C4-2B (cell line): ENCODE measurements around the gene CEP70.
"Not testable (repeated sequence)": the region's sequence is repeated elsewhere in the genome, so short reads cannot be mapped to it uniquely, and the experiment has no call there.

Experiments
- H3K27ac ChIP-seq: fragments of 450-650 bp; 2 replicates; pipeline ENCODE4 v1.5.1; 2017
- CTCF ChIP-seq: fragments of 450-650 bp; conservative IDR thresholded peaks from 2 replicates; pipeline ENCODE4 v1.5.1; 2017; ENCODE audit warnings: mild to moderate bottlenecking
- ZFX ChIP-seq: fragments of 450-650 bp; IDR thresholded peaks from 2 replicates; pipeline ENCODE4 v1.6.1; 2017

Gene CEP70

GRCh38 chr3:138458774-138459499, 135.1 kb downstream of the CEP70 start:
- H3K27ac ChIP-seq: no peak overlapping the region
- TF ChIP-seq CTCF: no peak
- TF ChIP-seq ZFX: no peak

GRCh38 chr3:138457863-138458735, 136.0 kb downstream of the CEP70 start:
- TF ChIP-seq ZFX (no peak), CTCF (no peak)
- no peak overlapping the region for H3K27ac ChIP-seq

- no peak for TF ChIP-seq CTCF
- TF ChIP-seq ZFX: no peak
- no peak overlapping the region for H3K27ac ChIP-seq
These were observed 136.8 kb downstream of the CEP70 start for GRCh38 chr3:138456961-138457862.

GRCh38 chr3:138455801-138456716, 138.0 kb downstream of the CEP70 start:
- TF ChIP-seq ZFX (no peak), CTCF (no peak)
- no peak overlapping the region for H3K27ac ChIP-seq

GRCh38 chr3:138453940-138454339, 140.1 kb downstream of the CEP70 start:
- H3K27ac ChIP-seq: not testable (repeated sequence)

- TF ChIP-seq ZFX (no peak), CTCF (no peak)
- no peak overlapping the region for H3K27ac ChIP-seq
These were observed 141.6 kb downstream of the CEP70 start for GRCh38 chr3:138452436-138452835.

GRCh38 chr3:138451595-138452162, 142.4 kb downstream of the CEP70 start:
- TF ChIP-seq ZFX (no peak), CTCF (no peak)

More at GRCh38 chr3:138451595-138452162, 142.4 kb downstream of the CEP70 start:
- no peak overlapping the region for H3K27ac ChIP-seq
